Activated CD4-positive, alpha-beta T cell treated with anti-CD3 and anti-CD28 coated beads for 24 hours (primary cell): ENCODE measurements around the gene CACNB2.
"Not testable (repeated sequence)": the region's sequence is repeated elsewhere in the genome, so short reads cannot be mapped to it uniquely, and the experiment has no call there.

ENCODE experiments used
- DNase-seq, 2 donors: peaks; one replicate each; pipeline ENCODE4 v3.0.0-alpha.2; 2020; ENCODE audit warnings: low read depth in 2 of 2

CACNB2 gene

DNA sequence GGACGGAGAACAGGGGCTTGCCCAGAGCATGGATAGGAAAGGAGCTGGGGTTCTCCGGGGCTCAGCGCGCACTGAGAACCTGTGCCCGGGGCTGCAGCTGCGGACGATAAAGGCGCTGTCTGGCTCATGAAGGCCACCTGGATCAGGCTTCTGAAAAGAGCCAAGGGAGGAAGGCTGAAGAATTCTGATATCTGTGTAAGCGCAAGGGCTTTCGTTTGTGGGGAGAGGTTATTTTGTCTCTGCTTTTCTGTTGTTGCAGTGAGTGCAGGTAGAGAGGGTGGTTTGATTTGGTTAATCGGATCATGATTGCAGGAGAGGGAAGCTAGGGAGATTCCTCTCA is 260.7 kb downstream of the CACNB2 start:
- no peak for DNase-seq

DNA sequence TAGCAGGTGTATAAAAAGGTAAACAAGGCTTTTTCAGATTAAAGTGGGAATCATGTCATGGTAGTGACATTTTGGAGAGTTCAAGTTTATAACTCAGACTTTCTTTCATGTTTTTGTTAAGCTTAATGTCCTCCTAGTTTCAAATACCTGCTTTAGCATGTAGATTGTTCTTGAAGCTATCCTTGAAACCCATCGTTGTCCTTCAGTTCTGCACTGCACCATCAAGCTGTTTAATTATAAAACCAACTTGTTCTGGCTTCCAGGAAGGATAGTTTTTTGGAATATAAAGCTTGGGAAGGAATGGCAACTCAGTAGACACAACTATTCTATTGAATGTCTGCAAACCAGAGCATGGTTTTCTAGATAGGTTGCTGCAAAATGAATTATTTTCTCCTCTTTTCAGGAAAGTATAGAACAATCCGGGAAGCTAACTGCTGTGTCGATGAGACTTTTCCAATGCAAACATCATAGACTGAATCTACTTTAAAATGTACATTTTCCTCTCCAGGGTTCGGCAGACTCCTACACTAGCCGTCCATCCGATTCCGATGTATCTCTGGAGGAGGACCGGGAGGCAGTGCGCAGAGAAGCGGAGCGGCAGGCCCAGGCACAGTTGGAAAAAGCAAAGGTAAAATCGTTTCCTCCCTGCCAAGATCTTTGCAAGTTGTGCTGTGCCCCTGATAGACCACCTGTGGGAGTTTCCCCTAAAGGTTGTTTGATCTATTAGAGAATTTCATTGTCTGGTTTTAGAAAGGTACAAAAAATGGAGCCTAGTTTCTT is 261.4 kb downstream of the CACNB2 start:
- no peak for DNase-seq

DNA sequence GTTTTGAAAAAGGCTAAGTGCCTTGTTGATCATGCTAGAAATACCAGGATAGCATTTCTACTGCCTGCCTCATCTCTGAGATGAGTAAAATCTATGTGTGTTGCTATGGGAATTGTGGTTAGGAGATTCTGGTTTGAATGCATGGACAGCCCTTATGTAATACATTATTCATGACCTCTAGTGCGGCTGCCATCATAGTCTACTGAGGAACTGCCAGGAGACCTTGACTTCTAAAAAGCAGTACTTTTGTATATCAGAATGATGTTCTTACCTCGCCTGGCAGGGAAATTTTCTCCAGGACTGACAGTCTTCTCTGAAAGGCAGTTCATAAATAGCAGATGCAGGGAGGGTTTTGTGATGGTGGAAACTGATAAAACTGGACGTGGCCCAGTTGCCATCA is 262.6 kb downstream of the CACNB2 start:
- DNase-seq: no peak

DNA sequence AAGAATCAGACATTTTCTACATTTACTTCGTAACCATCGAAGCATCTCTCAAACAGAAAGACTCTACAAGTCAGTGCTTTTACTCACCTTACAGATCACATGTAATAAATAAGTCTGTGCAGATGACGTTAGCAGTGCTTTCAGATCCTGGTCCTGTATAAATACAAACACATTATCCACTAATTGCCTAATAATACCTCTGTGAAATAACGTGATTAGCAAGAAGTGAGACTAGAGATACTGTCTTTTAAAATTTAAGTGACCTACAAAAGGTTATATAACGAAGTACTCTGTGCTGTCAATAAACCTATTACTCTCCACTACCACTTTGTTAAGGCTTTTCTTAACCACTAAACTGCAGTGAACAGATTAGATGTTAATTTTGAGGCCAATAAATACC is 264.3 kb downstream of the CACNB2 start:
- no peak for DNase-seq

DNA sequence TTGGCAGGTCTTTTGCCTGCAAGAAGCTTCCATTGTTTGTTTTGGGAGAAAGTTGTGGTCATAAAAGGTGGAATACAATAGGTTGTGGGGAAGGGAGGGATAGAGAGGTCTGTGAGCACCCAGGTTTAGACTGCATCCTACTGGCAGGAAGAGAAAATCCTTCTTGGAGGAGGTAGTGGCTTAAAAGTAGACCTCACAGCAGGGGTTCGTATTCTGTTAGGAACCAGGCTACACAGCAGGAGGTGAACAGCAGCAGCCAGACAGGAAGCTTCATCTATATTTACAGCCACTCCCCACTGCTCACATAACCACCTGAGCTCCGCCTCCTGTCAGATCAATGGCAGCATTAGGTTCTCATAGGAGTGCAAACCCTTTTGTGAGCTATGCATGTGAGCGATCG is 265.9 kb downstream of the CACNB2 start:
- no peak for DNase-seq

DNA sequence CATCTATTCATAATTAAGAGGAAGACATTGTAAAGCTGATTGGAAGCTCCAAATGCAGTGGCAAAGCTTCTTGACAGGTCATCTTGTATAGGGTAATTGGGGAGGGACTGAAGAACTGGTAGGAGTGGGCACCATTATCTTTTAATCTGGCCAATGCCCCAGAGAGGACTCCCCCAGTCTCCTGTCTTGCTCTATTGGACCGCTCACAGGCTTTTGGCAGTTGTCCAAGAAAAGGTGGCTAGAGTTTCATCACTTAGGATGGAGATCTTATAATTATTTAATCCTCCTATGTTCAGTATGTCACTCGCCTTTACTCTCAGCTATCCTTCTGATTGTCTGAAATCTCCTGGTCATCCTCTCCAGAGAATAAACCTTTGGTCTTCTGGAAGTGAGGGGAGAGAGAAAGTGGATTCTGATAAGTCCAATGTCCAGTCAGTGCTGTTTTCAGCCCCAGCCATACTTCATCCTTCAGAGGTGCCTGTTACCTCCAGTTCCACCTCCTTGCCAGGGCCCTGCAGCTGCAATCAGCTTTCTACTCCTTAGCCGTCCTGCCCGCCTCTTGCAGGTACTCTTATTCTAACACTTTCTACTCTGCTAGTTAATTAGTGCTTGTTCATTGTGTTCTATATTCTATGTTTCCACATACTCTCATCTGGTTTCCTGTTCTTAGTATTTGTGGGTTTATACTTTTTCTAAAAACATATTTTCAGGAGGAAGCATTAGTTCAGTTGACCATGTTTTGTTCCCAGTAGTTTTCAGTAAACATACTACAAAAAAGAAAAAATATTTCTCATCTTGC is 269.6 kb downstream of the CACNB2 start:
- DNase-seq: no peak

DNA sequence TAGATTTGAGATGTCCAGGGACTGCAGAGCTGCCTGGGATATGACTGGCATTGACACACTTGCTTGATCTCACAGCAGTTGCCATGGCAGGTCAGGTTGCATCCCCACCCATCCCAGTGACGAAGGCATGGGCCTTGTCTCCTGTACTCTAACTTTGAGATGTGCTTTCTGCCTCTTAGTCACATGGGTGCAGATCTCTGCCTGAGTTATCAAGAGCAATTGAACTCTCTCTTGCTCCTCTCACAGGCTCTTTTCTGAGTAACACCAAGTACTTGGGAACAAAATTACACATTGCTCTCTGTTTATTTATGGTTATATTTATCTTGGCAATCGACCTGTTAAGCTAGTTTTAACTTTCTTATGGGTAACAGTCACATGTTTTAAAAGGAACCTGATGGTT is 273.8 kb downstream of the CACNB2 start:
- no peak for DNase-seq

DNA sequence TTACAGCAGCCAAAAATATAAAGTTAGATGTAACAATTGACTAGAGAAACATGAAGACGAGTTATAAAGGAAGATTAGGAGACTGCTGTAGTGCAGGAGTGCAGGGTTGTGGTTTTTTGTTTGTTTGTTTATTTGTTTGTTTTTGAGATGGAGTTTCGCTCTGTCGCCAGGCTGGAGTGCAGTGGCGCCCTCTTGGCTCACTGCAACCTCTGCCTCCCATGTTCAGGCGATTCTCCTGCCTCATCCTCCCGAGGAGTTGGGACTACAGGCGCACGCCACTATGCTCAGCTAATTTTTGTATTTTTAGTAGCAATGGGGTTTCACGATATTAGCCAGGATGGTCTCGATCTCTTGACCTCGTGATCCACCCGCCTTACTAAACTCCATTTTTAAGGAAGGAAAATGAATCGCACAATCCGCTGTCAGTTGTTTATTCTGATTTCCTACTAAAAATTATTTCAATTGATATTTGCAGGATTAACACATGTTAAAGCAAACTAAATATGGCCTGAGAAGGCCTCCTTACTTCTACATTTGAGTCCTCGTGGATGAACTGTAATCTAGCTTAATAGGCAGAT is 277.8 kb downstream of the CACNB2 start:
- DNase-seq: no peak

DNA sequence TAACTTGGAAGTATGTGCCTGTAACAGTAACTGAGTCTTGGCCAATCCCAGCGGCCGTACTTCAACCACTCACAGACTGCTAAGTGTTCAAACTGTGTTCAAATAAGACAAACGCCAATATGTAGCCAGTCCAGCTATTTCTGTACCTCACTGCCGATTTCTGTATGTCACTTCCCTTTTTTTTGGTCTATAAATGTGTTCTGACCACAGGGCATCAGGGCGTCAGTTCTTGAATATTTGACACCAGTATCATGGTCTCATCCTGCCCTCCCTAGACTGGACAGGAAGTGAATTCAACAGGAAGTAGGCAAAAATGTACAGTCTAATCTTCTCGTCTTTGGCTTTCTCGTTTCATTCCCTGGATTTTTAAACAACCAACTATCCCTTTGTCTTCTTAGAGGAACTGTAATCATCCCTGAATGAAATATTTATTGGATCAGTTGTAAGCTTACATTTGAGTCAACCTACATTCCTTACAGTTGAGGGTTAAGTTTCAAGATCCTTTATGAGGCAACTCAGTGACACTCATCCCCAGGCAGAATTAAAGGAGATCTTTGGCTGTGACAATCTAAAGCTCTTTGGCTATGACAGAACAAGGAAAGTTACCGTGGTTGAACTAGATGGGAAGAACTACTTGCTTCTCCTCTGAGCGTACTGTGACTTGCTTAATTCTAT is 278.5 kb downstream of the CACNB2 start:
- DNase-seq: no peak

DNA sequence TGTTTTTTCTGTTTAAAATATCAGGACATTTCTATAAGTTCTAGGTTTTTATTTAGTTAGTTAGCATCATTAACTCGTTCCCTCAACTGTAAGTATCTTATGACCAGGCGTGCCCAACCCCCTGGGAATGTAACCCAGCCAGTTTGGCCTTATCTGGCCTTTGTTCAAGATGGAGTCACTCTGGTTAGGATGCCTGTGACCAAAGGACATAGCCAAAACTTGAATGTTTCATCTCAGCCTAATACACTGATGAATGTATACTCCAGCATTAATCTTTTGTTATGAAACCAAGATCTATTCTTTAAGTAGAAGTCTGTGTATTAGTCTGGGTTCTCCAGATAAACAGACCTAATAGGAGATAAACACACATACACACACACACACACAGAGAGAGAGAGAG is 279.7 kb downstream of the CACNB2 start:
- no peak for DNase-seq

DNA sequence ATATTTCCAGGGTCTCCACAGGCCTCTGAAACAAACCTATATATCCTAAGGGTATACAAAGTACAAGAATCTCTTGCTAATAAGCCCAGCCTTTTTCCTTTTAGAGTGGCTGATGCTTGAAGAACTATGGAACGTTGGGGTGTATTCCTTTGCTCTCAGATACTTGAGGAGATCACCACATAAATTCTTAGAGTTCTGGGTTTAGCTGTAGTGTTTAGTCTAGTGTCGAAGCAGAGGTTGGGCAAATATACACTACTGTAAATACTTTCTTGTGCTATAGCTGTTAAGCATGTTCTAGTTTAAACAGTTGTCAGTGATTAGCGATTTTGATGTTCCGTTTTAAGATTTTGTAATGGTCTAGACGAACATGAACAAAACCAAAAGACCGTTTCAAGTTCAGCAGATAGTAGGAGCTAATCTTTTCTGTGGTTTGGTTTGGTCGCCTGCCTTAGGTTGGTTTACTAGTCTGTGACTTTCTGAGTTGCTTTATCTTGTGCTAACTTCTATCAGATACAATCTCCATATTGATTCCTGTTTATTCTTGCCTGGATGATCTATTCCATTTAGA is 281.6 kb downstream of the CACNB2 start:
- DNase-seq: no peak

DNA sequence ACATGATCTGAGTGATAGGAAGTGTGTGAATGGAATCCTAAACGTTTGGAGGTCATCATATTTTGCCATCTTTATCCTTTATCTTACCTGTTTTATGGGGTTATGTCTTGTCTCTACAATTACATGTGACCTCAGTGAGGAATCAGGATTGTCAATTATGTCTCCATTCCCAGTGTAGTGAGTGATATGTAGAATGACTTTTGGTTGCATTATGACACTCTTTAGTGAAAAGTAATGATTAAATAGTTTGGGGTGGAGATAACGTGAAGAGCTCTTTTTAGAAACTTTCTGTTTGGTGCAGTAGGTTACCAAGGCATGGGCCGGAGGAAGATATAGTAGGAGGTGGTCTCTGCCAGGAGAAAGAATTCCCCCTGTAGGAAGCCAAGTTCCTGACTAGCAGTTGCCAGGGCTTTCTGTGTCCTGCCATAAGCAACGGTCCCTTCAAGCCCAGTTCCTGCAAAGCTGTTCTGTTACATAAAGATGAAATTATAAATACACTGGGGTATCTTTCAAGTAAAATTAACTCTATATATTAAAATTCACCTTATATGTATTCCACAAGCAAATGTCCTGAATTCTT is 282.9 kb downstream of the CACNB2 start:
- no peak for DNase-seq

DNA sequence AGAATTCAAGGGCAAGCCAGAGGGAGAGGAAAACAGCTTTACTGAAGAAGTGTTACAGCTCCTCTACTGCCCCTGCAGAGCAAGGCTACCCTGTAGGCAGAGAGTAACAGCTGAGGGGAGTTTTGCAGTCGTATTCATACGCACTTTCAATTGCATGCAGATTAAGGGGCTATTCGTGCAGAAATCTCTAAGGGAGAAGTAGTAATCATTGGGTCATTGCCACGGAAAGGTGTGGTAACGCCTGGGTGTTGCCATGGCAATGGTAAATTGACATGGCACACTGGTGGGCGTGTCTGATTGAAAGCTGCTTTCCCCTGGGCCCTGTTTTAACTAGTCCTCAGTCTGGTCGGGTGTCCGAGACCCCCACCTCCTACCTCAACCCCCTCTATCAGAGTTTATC is 284.0 kb downstream of the CACNB2 start:
- no peak for DNase-seq

DNA sequence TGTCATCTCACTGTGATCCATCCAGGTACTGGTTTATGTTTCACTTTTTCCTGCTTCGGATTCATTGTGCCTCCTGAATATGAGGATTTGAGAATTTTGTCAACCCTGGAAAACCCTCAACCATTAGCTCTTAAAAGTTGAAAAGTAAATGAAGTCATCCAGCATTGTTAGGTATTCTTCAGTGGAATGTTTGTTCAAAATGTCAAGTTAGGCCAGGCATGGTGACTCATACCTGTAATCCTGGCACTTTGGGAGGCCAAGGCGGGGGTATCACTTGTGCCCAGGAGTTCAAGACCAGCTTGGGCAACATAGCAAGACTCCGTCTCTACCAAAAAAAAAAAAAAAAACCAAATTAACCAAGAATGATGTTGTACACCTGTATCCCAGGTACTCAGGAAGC is 289.1 kb downstream of the CACNB2 start:
- no peak for DNase-seq

DNA sequence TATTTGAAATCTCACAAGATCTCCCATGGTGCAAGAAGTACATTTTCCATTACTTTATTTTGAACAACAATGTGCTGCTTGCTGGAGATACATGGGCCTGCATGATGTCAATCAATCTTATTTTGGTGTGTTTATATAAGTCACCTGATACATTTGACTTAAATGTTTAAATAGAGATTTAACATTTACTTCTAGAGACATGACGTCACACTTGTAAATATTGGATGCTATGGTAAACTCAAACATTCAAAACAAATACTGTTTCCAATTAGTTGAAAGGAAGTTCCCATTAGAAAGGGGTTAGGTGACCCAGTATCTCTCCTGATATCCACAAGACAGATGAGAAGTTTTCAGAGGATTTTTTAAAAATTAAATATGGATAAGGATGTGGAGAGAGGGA is 296.7 kb downstream of the CACNB2 start:
- no peak for DNase-seq

DNA sequence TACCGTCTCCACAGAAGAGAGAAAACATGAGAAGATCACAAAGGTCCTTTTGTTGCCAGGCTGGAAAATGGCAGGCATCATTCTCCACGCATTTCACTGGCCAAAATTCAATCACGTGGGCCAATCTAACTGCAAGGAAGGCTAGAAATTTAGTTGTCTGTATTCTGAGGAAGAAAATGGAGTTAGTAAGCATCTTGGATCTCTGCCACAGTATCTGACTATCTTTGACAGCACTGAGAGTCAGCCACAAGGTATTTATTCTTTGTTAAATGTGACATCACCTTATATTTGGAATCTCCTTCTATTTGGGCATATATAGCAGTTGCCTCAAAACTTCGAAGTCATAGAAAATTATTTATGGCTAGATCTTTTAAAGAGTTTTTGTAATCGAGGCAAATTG is 297.3 kb downstream of the CACNB2 start:
- no peak for DNase-seq

DNA sequence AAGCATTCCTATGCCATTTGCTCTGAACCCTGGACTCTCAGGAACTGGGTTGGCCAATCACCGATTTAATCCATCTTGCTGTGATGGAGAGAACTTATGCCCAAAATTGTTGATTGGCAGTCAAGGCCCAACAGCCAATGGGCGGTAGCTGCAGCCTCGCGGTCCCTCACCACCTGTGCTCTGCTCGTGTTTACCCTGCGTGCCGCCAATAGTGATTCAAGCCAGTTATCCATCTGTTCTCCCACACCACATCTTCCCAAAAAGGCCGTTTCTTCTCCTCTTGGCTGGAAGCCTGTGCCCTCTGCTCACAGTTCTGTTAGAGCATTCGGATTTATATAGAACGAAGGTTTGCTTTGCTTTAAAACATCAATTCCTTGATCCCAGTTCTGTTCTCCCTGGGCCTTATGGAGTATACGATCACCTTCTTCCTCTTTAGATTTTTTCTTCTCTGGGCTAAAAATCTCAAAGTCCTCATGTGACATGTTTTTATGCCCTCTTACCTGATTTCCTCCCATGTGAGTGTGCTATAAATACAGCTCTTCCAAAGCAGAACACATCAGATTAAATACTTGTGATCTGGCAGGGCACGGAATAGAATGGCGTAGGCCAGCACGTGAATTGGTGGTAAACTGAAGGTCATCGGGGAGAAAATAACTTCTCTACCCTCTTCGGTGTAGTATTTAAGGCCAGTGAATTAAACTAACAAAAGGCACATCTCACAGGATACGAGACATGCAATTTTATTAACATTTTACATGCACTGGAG is 298.3 kb downstream of the CACNB2 start:
- DNase-seq: no peak

DNA sequence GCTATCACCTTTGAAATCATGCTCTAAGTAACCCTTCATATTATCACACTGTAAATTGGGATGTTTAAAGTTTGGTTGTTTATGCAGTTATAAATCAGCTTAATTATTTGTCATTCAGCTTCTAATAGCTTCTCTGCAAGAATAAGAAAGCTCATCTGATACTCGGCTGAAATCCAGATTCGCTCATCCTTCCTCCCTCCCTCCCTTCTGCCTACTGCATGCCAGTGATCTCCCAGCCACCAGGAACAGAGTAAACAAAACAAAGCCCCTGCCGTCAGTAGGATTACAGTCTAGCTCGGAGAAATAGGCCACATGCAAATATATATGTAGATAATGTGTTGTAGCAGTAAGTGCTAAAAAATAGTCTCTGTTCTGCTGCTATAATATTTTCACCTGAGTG is 299.4 kb downstream of the CACNB2 start:
- DNase-seq: no peak

DNA sequence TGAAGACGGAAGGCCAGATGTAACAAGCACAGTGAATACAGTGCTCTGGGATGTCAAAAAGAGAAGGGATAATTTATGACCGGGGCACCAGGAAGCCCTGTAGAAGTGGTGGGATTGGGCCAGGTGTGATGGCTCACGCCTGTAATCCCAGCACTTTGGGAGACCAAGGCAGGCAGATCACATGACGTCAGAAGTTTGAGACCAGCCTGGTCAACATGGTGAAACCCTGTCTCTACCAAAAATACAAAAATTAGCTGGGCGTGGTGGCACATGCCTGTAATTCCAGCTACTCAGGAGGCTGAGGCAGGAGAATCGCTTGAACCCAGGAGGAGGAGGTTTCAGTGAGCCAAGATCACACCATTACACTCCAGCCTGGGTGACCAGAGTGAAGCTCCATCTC is 305.4 kb downstream of the CACNB2 start:
- not testable (repeated sequence) for DNase-seq

DNA sequence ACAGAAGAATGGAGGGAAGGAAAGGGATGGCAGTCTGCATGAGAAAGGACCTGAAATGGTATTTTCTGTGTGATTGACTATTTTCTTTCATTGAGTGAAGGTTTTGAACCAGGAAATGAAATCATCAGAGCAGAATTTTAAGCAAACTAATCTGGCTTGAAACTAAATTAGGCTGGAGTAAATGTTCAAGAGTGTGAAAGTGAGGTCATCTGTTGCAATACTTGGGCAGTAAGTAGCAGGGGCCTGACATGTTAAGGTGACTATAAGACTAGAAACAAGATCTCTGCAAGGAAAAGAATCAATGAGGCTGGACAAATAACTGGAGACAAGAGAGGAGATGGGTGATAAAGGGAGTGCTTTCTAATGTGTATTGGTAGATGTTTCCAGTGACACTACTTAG is 306.0 kb downstream of the CACNB2 start:
- no peak for DNase-seq

DNA sequence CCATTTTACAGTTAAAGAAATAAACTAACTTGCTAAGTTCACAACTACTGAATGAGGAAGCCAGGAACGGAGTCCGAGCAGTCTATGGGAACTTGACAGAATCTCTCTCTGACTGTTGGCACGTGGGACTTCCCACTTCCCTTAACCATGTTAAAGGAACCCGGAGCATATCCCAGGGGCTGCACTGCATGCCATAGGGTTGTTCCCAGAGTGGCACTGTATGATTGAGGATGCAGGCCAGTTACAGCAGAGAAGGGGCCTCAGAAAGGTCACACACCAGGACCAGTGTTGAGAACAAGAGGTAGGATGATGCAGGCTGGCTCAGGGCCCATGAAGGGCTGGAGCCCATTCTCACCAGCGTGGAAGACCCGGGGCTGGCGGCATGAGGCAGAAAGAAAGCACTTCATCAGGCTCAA is 309.4 kb downstream of the CACNB2 start:
- no peak for DNase-seq
